H9 (cell line): Measurements from ENCODE around the gene CREBRF. TPM values are rescaled to one million over a fixed set of nuclear protein-coding genes. Genes with fewer than 3 reads are reported as not detected.
A peak's percentile ranks its signal among the peaks of the same experiment; 100 is the strongest.

ENCODE experiments used
- DNase-seq: peaks from one replicate; pipeline ENCODE4 v3.0.0-alpha.2; 2017
- H2AFZ ChIP-seq: one replicate; pipeline ENCODE4 v1.6.1; 2013; ENCODE audit warnings: mild to moderate bottlenecking, low read length, control low read depth, moderate library complexity
- H2AK5ac ChIP-seq: 2 replicates; pipeline ENCODE4 v1.6.1; 2013; ENCODE audit warnings: low read length, control low read depth, mixed read lengths; ENCODE audit not compliant: insufficient read length
- H2BK120ac ChIP-seq: one replicate; pipeline ENCODE4 v1.6.1; 2013; ENCODE audit warnings: low read depth, mild to moderate bottlenecking, low read length, control low read depth, inconsistent platforms; ENCODE audit not compliant: poor library complexity, severe bottlenecking
- H2BK12ac ChIP-seq: 2 replicates; pipeline ENCODE4 v1.6.1; 2013; ENCODE audit warnings: low read length, control low read depth, mixed read lengths, low read depth; ENCODE audit not compliant: insufficient read length
- H2BK15ac ChIP-seq: 2 replicates; pipeline ENCODE4 v1.6.1; 2013; ENCODE audit warnings: low read depth, low read length, control low read depth
- H2BK20ac ChIP-seq: one replicate; pipeline ENCODE4 v1.6.1; 2013; ENCODE audit warnings: low read depth, mild to moderate bottlenecking, low read length, control low read depth, inconsistent platforms; ENCODE audit not compliant: poor library complexity, severe bottlenecking
- H2BK5ac ChIP-seq: 2 replicates; pipeline ENCODE4 v1.6.1; 2013; ENCODE audit warnings: low read length, control low read depth, mixed read lengths; ENCODE audit not compliant: insufficient read length
- H3K14ac ChIP-seq: 2 replicates; pipeline ENCODE4 v1.6.1; 2013; ENCODE audit warnings: low read length, control low read depth; ENCODE audit not compliant: insufficient read depth
- H3K18ac ChIP-seq: 2 replicates; pipeline ENCODE4 v1.6.1; 2013; ENCODE audit warnings: low read depth, mild to moderate bottlenecking, mixed read lengths, low read length, control low read depth; ENCODE audit not compliant: insufficient read length
- H3K23ac ChIP-seq: 2 replicates; pipeline ENCODE4 v1.6.1; 2013; ENCODE audit warnings: low read length, control low read depth, mixed read lengths, low read depth; ENCODE audit not compliant: insufficient read length
- H3K23me2 ChIP-seq: 2 replicates; pipeline ENCODE4 v1.6.1; 2013; ENCODE audit warnings: low read depth, mild to moderate bottlenecking, mixed read lengths, low read length, control low read depth; ENCODE audit not compliant: insufficient read length, poor library complexity, severe bottlenecking
- H3K27ac ChIP-seq: 2 replicates; pipeline ENCODE4 v1.5.1; 2013; ENCODE audit warnings: low read length, control low read depth, mixed read lengths, low read depth; ENCODE audit not compliant: insufficient read length
- H3K27me3 ChIP-seq: 2 replicates; pipeline ENCODE4 v1.6.1; 2013; ENCODE audit warnings: low read length, control low read depth, inconsistent platforms; ENCODE audit not compliant: insufficient read depth
- H3K4ac ChIP-seq: 2 replicates; pipeline ENCODE4 v1.6.1; 2013; ENCODE audit warnings: low read depth, mild to moderate bottlenecking, control low read depth, inconsistent platforms, low read length, moderate library complexity
- H3K4me1 ChIP-seq: 2 replicates; pipeline ENCODE4 v1.6.1; 2013; ENCODE audit warnings: low read length, control low read depth, inconsistent platforms; ENCODE audit not compliant: insufficient read depth
- H3K4me2 ChIP-seq: 2 replicates; pipeline ENCODE4 v1.6.1; 2013; ENCODE audit warnings: low read length, control low read depth, mixed read lengths; ENCODE audit not compliant: insufficient read length, insufficient read depth
- H3K56ac ChIP-seq: 2 replicates; pipeline ENCODE4 v1.6.1; 2013; ENCODE audit warnings: low read depth, mild to moderate bottlenecking, mixed read lengths, low read length, control low read depth; ENCODE audit not compliant: insufficient read length
- H3K79me1 ChIP-seq: 2 replicates; pipeline ENCODE4 v1.6.1; 2013; ENCODE audit warnings: low read depth, mild to moderate bottlenecking, moderate library complexity, low read length, control low read depth, inconsistent platforms; ENCODE audit not compliant: insufficient read depth, poor library complexity, severe bottlenecking
- H3K79me2 ChIP-seq: 2 replicates; pipeline ENCODE4 v1.6.1; 2013; ENCODE audit warnings: low read length, control low read depth, inconsistent platforms; ENCODE audit not compliant: insufficient read depth
- H3K9ac ChIP-seq: 2 replicates; pipeline ENCODE4 v1.6.1; 2013; ENCODE audit warnings: low read length, control low read depth, mixed read lengths; ENCODE audit not compliant: insufficient read length; ENCODE audit errors: extremely low read depth
- H3K9me3 ChIP-seq: one replicate; pipeline ENCODE4 v1.6.1; 2013; ENCODE audit warnings: low read depth, low read length, inconsistent platforms; ENCODE audit not compliant: control insufficient read depth
- H3T11ph ChIP-seq: one replicate; pipeline ENCODE4 v1.6.1; 2013; ENCODE audit warnings: mild to moderate bottlenecking, low read length, control low read depth, inconsistent platforms
- H4K20me1 ChIP-seq: one replicate; pipeline ENCODE4 v1.6.1; 2013; ENCODE audit not compliant: control insufficient read depth, insufficient read length, insufficient read depth
- H4K5ac ChIP-seq: 2 replicates; pipeline ENCODE4 v1.6.1; 2013; ENCODE audit warnings: low read depth, mild to moderate bottlenecking, mixed read lengths, low read length, control low read depth; ENCODE audit not compliant: insufficient read length
- H4K8ac ChIP-seq: replicated peaks from 2 replicates; pipeline ENCODE4 v1.6.1; 2013; ENCODE audit warnings: low read length, control low read depth, mixed read lengths, low read depth; ENCODE audit not compliant: insufficient read length
- H4K91ac ChIP-seq: 2 replicates; pipeline ENCODE4 v1.6.1; 2013; ENCODE audit warnings: low read depth, mild to moderate bottlenecking, moderate library complexity, mixed read lengths, low read length, control low read depth; ENCODE audit not compliant: insufficient read length
- H3K27ac Mint-ChIP-seq, 3 experiments: 2 replicates in 2 of 3; 3 replicates in 1 of 3; pipeline ENCODE4 v1.8.0; 2020 to 2021; ENCODE audit warnings: mixed read lengths in 3 of 3, mild to moderate bottlenecking in 1 of 3, moderate library complexity in 1 of 3
- H3K27me3 Mint-ChIP-seq: 2 replicates; pipeline ENCODE4 v1.8.0; 2021; ENCODE audit warnings: low read depth, mild to moderate bottlenecking, moderate library complexity, mixed read lengths
- H3K36me3 Mint-ChIP-seq, 3 experiments: 2 replicates in 2 of 3; 3 replicates in 1 of 3; pipeline ENCODE4 v1.8.0; 2020 to 2021; ENCODE audit warnings: low read depth in 3 of 3, mixed read lengths in 3 of 3; ENCODE audit not compliant: insufficient read depth in 1 of 3
- H3K4me1 Mint-ChIP-seq, 2 experiments: 2 replicates each; pipeline ENCODE4 v1.8.0; 2020; ENCODE audit warnings: mixed read lengths in 2 of 2
- H3K4me3 Mint-ChIP-seq, 2 experiments: 2 replicates in 1 of 2; 3 replicates in 1 of 2; pipeline ENCODE4 v1.8.0; 2020 to 2021; ENCODE audit warnings: mild to moderate bottlenecking in 2 of 2, mixed read lengths in 2 of 2, moderate library complexity in 1 of 2
- H3K9me3 Mint-ChIP-seq, 2 experiments: 2 replicates in 1 of 2; 3 replicates in 1 of 2; pipeline ENCODE4 v1.8.0; 2020; ENCODE audit warnings: mild to moderate bottlenecking in 2 of 2, mixed read lengths in 2 of 2, moderate library complexity in 1 of 2
- WGBS: extraction: QIAGEN DNeasy Blood & Tissue Kit; methylation state at CpG from one replicate; pipeline ENCODE4 v1.1.7; 2013; ENCODE audit warnings: missing lambda C conversion rate, low lambda C conversion rate, mixed read lengths; ENCODE audit not compliant: insufficient read length; ENCODE audit errors: extremely low coverage; 5-methylcytosine and 5-hydroxymethylcytosine counted together
- total RNA-seq: library from RNA; stranded (reverse); gene quantifications from 2 replicates; pipeline ENCODE4 v1.2.1, GENCODE V29; 2021
- TF ChIP-seq, protein P1 (sequence below): fragments of 200-600 bp; sonication (generic); conservative IDR thresholded peaks from 3 replicates; pipeline ENCODE4 v1.8.0; 2021; ENCODE audit warnings: antibody characterized with exemption, mild to moderate bottlenecking

The CREBRF gene
- total RNA-seq, 1 experiment from 2014 or later, result 2.7 TPM

DNA sequence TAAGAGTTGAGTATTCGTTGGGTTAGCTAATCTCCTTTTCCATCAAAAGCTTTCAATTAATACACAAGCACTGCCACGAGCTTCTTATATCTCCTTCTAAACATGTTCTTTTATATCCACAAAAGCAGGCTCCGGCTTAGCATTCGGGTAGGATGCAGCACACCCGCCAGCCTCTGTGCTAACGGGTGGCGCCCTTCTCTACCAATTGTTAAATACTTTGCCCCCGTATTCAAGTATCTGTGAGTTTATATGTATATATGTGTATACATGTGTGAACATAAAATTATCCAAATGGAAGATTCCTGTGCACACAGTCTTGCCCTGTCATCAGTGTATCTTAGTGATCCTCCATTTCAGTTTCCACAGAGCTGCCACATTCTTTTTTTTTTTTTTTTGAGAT lies 116.0 kb downstream of the CREBRF start:
- H4K8ac ChIP-seq, result no peak overlapping the region
- no peaks in the 10 kb centered on the region for H3K4me1 ChIP-seq
- H3T11ph ChIP-seq, result no peak overlapping the region
- H3K27me3 ChIP-seq, result no peaks in the 10 kb centered on the region
- H3K14ac ChIP-seq, result no peak overlapping the region
- no peak overlapping the region for H2AK5ac ChIP-seq
- peaks cover 9% of the 10 kb centered on the region for H3K27me3 Mint-ChIP-seq
- H4K5ac ChIP-seq, result no peak overlapping the region
- H3K27ac ChIP-seq, result no peak overlapping the region
- no peaks in the 10 kb centered on the region for H3K23me2 ChIP-seq
- H2BK120ac ChIP-seq, result no peak overlapping the region
- no peak overlapping the region for H2BK12ac ChIP-seq
- no peaks in the 10 kb centered on the region for H4K20me1 ChIP-seq
- H3K4me1 Mint-ChIP-seq, result peaks cover 8 to 11% of the 10 kb centered on the region in 2 experiments
- H3K18ac ChIP-seq, result no peak overlapping the region
- no peak overlapping the region for H2BK15ac ChIP-seq
- no CpG with 5 or more reads among the region's 8 CpGs for WGBS
- no peak overlapping the region for H2BK5ac ChIP-seq
- no peak for DNase-seq
- no peak overlapping the region for H4K91ac ChIP-seq
- TF ChIP-seq, protein P1, sequence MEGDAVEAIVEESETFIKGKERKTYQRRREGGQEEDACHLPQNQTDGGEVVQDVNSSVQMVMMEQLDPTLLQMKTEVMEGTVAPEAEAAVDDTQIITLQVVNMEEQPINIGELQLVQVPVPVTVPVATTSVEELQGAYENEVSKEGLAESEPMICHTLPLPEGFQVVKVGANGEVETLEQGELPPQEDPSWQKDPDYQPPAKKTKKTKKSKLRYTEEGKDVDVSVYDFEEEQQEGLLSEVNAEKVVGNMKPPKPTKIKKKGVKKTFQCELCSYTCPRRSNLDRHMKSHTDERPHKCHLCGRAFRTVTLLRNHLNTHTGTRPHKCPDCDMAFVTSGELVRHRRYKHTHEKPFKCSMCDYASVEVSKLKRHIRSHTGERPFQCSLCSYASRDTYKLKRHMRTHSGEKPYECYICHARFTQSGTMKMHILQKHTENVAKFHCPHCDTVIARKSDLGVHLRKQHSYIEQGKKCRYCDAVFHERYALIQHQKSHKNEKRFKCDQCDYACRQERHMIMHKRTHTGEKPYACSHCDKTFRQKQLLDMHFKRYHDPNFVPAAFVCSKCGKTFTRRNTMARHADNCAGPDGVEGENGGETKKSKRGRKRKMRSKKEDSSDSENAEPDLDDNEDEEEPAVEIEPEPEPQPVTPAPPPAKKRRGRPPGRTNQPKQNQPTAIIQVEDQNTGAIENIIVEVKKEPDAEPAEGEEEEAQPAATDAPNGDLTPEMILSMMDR, result peak; percentile 42; the same call in 2 of the 3 replicates
- no peak overlapping the region for H3K56ac ChIP-seq
- peaks cover 0 to 5% of the 10 kb centered on the region in 2 experiments; a peak in 2 of 5 replicates for H3K9me3 Mint-ChIP-seq
- H2AFZ ChIP-seq, result no peak overlapping the region
- no peaks in the 10 kb centered on the region for H3K9me3 ChIP-seq
- H3K23ac ChIP-seq, result no peak overlapping the region
- H3K36me3 Mint-ChIP-seq, result no peaks in the 10 kb centered on the region
- H3K4me2 ChIP-seq, result no peak overlapping the region
- no peak overlapping the region for H2BK20ac ChIP-seq
- H3K27ac Mint-ChIP-seq, result no peak overlapping the region
- H3K9ac ChIP-seq, result no peak overlapping the region
- H3K79me1 ChIP-seq, result no peaks in the 10 kb centered on the region
- H3K4me3 Mint-ChIP-seq, result no peak overlapping the region
- H3K79me2 ChIP-seq, result no peaks in the 10 kb centered on the region
- no peak overlapping the region for H3K4ac ChIP-seq
